Measurements from ENCODE around the gene HMGCLL1.

Gene HMGCLL1

DNA sequence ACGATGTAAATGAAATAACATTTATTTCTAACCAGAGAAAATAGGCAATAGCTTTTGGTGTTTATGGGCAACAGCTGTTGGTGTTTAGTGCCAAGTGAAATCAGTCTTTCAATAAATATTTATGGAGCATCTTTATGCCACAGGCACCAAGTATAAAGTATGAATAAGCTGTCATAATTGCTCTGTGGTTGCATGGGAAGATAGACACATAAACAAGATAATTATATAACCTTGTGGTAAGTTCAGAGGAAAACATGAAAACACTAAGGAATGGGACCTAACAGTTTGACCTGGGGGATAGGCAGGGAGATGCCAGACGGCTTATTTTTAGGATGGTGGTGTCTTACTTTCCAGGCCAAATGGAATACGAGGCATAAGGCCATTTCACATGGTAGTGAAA is 140.8 kb downstream of the HMGCLL1 start:
- no peak for DNase-seq

DNA sequence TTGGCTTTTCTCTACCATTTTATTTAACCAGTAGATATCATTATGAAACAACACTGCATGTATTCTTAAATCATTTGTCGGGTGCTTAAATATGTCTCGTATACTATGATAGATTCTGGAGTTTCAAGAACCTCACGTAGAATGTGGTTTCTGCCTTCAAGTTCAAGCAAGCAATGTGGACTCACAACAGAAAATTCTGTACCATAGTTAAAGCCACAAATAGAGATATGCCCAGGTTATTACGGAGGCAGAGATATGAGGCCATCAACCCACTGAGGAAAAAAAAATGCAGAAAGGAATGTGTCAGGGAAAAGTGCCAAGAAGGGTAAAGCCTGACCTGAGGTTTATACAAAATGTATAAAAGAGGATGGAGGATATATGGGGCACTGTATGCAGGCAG is 141.9 kb downstream of the HMGCLL1 start:
- no peak for DNase-seq

DNA sequence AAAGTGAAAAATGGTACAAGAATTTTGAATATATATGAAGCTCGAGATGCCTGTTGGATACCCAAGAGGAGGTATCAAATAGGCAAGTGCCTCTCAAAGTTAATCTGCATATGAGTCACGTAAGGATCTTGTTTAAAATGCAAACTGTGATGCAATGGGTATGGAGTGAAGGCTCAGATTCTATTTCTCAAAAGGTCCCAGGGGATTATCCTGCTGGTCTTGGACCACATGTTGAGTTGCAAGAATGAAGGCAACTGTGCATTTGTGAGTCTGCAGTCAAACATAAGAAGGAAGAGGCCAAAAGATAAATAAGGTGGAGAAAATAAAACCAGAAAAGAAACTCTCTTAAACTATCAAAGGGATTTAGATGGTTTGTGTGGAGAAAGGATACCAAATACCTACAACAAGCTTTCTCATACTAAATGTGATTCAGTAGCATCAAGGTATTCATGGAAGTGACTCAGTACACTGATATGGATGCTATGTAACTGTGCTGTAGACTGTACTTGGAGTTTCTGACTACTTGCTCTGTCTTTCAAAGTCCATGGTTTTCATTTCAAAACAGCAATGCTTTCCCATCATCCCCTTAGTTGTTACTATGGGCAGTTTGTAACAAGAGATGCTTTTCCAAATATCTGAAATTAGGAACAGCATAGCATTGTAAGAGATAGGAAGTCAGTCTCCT is 145.4 kb downstream of the HMGCLL1 start:
- DNase-seq = no peak

DNA sequence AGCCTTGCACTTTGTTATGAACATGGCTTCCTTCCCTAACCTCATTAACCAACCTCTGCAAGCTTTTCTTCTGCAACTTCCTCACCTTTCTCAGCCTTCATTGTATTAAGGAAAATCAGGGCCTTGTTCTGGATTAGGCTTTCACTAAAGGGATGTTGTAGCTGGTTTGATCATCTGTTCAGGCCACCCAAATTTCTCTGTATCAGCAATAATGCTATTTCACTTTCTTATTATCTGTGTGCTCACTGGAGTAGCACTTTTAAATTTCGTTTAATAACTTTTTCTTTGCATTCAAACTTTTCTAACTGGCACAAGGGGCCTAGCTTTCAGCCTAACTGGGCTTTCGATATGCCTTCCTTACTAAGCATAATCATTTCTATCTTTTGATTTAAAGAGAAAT is 155.1 kb downstream of the HMGCLL1 start:
- no peak for DNase-seq

DNA sequence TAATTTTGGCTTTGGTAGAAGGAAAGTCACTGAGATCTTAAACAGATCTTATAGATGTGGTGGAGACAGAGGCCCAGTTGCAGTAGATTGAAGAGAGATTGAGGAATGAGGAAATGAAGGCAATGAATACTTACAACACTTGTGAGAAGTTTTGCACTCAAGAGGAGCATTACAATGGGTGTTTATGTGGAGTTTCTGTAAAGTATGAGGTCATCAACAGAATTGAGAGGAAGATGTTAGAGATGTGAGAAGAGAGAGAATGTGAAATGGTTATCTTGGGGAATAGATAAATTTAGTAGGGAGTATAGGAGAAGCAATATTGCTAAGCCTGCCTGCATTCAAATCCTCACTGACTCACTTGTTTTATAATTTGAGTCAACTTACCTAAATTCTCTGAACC is 168.3 kb downstream of the HMGCLL1 start:
- no peak for DNase-seq

DNA sequence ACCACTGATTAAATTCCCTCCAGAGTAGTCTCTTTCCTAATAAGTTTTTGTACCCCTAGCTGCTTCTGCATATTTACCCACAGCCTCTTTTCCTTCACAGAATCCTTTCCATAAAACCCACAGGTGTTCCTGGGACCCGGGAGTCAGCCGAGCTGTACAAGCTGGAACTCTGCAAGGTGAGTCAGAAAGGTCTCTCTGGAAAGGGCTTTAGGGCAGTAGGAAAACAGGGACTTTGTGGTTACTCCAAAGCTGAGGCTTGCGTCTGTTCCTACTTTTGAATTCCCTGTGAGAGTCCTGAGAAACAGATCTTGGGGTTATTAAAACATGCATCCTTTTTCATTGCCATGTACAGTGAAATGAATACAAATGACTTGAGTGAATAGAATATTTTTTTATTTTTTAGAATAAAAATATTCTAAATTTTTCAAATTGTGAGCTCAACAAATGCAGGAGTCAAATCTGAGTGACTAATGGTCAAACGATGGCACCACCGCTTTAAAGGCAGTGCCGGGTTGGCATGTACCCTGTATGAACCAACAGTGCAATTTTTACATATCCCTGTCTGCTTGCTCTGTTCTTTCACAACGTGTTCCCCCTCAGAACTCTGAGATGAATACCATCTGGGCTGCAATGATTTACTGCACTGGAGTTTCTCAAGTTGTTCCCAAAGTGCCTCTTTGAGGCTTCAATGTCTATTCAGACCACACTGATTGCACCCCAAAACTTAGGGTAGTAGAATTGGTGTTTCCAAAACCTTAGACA is 173.3 kb downstream of the HMGCLL1 start:
- no peak for DNase-seq

DNA sequence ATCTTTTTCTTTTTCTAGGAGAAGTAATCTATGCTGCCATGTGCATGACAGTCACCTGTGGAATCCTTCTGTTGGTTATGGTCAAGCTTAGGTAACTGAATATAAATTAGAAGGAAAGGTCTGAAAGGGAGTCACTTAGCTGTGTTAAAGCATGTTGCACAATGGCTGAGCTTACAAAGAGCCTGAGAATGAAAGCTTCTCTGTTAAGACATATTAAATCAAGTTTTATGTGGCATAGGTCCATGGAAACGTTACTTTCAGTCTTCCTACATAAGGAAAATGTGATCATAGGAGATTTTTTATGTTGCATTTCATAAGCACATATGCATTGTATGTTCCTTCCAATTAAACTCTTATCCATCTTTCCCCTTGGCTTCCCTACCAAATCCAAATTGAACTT is 179.6 kb downstream of the HMGCLL1 start:
- no peak for DNase-seq

DNA sequence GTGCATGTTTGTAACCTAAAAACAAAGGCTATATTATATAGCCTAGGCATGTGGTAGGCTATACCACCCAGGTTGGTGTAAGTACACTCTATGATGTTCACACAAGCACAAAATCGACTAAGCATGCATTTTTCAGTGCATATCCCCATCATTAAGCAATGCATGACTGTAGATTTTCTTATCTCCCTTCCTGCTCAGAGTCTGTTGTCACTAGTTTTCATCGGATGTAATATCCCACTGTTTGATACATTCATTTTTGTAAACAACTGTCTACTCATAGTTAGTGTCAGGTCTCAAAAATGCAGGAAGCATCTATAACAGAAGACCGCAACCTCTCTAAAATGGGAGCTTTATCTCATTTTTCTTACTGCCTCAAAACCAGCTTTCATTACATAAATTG is 181.0 kb downstream of the HMGCLL1 start:
- DNase-seq = no peak

DNA sequence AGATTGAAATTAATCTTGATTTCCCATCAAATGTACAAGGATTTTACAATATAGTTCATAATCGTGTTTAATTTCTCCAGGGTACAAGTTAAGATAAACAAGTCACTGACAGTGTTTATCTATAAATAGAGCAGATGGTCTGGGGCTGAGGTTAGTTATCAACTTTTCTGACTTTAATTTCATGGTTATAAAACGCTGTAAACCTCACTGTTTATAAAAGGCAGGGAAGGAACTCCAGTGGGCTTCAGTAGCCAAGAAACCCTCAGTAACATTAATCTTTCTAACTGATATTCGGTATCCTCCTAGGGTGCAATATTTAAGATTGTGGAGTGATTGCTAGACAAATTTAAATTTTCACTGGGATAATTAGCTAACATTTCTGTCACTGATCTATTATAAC is 183.1 kb downstream of the HMGCLL1 start:
- no peak for DNase-seq

DNA sequence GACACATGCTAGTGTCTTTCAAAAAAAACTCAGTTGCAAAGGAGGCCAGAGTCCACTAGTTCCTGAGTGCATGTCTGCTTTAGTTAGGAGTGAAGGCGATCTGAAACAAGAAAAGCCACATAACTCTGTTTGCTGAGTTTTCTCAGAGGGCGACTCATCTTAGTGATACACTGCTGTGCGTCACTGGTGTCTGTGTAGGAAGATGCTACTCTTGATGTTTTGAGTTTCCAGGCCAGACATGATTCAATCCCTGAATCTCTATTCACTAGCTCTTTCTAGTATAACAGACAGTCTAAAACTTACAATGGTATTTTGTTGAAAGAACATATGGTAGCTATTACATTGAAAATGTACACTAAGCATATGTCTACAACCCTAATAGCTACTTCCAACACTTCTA is 190.8 kb downstream of the HMGCLL1 start:
- DNase-seq = no peak

All from activated naive CD4-positive, alpha-beta T cell (primary cell).